Left renal cortex interstitium (tissue), 4 donors: ENCODE results near the gene ERI3. TPM values are rescaled to one million over a fixed set of nuclear protein-coding genes. Genes with fewer than 3 reads are reported as not detected.

ENCODE experiments used
- DNase-seq, 4 donors: peaks; one replicate each; pipeline ENCODE4 v3.0.0-alpha.2; 2013; ENCODE audit warnings: low read depth in 4 of 4, low spot score in 2 of 4, missing footprints in 1 of 4
- polyA plus RNA-seq, 4 donors: library from polyadenylated mRNA; unstranded; fragments of 120-200 nt; gene quantifications; one replicate each; pipeline ENCODE4 v1.2.1, GENCODE V29; 2013; ENCODE audit not compliant: insufficient read length in 4 of 4

The ERI3 gene
- polyA plus RNA-seq, 4 donors: 83.2 to 104 (median 91.7) TPM

- no peak for DNase-seq
Measured at GRCh38 chr1:44263568-44264450, 91.2 kb downstream of the ERI3 start.

DNA sequence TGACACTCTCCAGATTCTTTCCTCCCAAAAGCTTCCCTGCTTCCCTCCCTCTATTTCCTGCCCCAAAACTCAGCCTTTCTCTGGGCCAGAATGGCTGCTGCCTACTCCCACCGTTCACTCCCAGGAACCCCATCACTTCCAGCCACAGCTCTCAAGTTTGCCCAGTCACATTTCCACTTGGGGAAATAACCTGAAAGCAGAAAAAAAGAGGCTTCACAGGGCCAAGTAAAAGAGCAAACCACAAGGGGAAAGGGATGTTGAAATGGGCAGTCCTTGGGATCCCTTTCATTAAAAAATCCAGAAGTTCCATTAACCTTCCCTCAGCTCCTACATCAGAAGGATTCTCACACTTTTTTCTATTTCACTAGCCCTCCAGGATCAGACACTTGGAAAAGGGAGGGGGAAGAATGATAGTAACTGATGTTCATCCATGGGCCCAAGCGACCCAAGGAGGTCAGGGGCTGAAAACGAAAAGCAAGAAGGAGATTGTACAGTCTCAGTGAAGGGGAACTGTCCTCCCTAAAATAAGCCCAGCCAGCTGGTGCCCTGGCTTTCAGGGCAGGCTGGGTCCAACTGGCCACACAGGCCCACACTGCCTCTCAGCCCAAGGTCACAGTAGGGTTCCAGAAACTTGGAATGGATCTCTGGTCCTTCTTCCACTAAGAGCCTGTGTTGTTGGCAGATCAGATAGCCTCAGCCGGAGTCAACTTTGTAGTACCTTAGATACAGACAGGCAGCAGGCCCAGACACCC is 92.1 kb downstream of the ERI3 start:
- DNase-seq: no peak

GRCh38 chr1:44262414-44262813 is 92.6 kb downstream of the ERI3 start:
- DNase-seq: no peak

GRCh38 chr1:44261962-44262361 is 93.1 kb downstream of the ERI3 start:
- no peak for DNase-seq

- no peak for DNase-seq
Measured at GRCh38 chr1:44261171-44261817, 93.8 kb downstream of the ERI3 start.

DNA sequence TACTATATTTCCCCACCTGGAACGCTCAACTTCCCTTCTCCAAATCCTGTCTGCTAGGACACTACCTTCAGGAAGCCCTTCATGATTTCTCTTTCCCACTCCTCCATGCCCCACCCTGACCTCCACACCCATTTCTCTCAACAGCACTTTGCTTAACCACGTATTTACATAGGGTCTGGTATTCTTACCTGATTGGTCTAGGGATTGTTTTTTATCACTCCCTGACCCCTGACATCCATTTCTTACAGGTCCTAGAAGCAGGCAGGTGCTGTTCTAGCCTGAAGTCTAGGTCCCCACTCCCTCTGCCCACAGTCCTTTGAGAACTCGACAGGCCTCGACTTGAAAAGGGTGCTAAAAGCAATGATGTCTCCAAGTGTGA is 94.3 kb downstream of the ERI3 start:
- no peak for DNase-seq

- no peak for DNase-seq
Measured at GRCh38 chr1:44259090-44259489, 96.0 kb downstream of the ERI3 start.

DNA sequence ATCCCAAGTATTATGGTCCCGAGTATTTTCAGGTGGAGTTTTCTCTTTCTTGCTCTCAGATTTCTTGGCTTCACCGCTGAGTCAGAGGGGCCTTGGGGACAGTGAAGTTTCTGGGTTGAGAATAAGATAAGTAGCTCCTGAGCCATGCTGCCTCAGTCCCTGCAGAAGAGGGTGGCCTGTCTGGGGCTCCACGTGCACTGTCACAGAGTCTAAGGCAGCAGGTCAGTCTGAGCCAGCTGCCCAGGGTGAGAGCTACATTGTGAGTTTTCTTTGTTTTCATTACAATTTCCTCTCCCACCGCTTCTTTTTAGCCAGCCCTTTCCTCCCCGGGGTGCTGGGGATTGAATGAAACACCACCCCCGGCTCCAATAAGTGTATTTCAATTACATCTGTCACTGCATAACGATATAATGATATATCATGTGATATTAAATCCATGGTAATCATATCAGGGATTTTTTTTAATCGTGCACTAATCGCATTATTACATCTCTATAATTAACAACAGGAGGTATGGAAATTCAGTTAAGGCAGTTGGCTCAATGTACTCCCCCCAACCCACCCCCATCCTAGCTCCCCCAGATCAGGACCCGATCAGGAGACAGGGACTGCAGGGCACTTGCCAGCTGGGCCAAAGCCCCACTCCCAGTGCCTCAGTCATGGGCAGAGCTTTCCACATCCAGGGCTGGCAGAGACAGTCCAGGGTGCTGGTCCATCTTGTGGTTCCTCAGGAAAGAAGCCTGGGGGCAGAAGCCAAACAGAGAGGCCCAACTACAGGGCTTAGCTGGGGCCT is 98.1 kb downstream of the ERI3 start:
- DNase-seq: no peak

DNA sequence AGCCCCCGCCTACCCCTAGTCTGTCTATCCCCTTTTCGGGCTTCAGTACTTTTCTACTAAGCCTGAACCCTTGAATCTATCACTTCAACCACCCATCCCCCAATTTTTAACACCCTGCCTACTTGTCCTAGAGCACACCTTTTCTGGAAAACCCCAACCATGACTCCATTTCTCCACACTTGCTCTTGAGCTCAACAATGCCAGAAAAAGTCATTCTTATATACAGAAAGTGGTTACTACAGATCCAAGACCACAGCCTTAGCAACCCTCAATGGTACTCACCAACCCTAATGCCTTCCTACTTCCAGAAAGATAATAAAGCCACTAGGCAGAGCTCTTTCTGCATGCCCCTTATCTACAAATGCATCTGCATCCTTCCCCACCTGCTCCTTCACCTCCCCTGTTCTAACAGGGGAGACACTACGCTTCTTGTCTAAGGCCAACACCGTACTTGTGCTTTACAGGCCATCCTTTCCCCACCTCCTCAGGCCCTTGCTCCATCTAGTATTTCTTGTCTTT is 100.6 kb downstream of the ERI3 start:
- no peak for DNase-seq

DNA sequence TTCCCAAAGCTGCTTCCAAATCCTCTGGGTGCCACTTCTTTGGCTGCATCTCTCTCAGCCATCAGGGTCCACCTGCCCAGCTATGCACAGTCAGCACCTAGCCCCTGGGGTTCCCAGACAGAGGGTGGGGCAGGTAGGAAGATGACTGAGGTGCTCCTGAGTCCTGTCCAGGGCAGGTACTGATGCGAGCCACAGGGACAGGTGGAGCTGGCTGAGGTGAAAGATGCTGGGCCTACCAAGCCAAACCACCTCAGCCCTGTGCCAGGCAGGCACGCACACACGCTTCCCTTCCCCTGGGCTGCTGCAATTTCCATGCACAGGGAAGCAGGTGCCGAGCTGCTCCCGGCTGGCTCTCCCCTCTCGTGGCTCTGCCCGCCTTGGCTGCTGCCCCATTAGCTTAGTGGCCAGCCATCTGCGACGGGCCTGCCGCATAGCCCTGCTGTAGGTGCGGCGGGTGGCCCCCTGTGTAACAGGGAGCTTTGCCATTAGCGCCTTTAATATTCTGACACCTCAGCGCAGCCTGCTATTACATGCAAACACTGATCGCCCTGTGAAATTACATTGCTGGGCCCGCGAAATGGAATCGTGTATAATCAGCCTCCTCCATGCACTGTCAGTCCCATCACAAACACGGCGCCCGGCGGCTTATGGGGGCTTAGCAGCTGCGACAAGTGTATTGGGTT is 102.9 kb downstream of the ERI3 start:
- DNase-seq: no peak

DNA sequence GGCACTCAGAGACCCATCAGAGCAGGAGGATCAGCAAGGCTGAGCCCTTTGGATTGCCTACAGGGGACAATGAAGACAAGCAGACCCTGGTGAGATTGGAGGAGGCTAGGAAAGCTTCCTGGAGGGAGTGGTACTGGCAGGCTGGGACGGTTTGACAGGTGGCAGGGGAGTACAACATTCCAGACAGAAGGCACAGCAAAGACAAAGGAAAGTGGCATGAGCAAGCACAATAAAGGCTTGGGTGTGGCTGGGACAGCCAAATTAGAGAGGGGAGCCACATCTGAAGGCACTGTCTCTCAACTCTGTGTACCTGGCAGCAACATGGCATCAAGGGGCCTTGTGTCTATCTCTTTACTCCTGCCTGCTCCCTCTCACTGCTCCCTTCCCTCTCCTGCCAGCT is 103.6 kb downstream of the ERI3 start:
- no peak for DNase-seq

DNA sequence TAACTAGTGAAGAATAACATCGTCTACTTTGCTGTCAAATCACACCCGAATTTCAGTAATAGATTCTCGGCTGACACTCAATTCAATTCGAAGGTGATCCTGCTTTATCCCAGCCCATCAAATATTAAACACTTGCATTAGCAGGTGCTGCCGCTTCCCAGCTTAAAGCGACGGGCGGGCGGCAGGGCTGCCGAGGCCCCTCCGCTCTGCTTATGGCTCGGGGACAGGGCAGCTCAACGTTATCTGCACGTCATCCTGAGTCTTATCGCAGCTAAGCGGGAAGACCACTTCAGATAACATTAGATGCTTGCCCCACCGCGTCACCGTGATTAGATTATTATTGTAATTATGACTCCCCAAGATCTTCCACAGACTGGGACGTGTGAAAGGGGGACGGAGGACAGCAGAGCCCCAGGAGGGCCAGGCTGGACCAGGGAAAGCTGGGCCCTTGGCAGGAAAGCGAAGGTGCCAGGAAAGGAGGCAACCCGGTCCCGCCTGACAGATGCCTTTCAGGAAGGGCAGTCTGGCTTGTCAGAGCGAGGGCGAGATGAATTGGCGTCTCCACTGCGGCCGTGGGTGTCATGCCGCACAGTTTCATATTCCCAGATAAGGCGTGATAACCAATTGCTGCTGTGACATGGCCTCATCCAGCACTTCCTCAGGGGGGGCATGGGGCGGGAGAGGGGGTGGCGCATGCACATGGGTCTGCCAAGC is 104.8 kb downstream of the ERI3 start:
- no peak for DNase-seq

GRCh38 chr1:44249543-44249942 is 105.5 kb downstream of the ERI3 start:
- DNase-seq: no peak

DNA sequence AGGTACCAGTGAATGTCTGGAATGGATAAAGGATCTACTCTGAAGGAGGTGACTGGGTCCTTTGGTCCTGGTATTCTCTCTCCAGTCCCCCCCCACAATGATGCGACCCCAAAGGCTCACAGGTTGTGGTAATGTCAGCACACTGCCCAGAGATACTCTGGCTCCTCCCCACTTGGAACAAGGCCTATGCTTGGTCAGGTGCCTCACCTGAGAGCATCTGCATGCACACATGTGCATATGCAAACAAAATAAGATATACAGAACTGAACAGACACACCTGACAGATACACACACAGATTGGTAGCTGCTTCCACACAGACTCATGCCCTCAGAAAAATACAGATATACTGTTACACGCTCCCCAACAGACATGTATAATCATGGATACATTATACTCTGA is 108.3 kb downstream of the ERI3 start:
- DNase-seq: no peak

DNA sequence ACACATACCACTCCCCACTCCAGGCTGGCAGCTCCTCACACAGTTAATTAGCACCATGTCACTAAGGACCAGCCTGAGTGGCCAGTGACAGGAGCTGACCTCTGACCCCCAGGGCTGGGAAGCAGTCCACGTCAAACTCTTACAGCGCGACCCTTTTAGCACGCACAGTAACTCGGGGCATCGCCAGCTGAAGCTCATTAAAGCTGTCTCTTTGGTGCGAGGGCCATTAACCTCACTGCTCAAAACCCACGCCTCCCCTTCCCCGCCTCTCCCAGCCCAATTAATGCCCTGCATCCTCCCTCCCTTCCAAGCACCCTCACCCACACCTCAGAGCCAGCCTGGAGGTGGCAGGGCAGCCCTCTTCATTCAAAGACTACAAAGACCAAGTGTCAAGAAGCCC is 110.1 kb downstream of the ERI3 start:
- no peak for DNase-seq

GRCh38 chr1:44243782-44244495 is 111.1 kb downstream of the ERI3 start:
- no peak for DNase-seq

DNA sequence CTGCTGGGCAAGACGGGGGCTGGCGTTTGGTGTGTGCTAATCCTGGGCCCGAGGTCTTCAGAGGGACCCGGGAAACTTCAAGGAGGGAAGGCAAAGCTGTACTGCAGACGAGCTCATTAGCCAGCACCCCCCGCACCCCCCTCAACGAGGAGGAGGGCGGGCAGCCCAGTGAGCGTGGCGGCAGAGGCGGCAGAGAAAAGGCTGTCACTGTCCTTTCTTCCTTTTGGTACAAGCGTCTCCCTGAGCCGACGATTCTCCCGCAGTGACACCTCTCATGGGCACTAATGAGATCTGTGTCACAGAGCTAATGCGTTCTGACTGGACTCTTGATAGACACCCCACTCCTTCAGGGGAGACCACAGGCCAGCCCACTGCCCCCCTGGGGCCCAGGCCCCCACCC is 112.3 kb downstream of the ERI3 start:
- DNase-seq: no peak

DNA sequence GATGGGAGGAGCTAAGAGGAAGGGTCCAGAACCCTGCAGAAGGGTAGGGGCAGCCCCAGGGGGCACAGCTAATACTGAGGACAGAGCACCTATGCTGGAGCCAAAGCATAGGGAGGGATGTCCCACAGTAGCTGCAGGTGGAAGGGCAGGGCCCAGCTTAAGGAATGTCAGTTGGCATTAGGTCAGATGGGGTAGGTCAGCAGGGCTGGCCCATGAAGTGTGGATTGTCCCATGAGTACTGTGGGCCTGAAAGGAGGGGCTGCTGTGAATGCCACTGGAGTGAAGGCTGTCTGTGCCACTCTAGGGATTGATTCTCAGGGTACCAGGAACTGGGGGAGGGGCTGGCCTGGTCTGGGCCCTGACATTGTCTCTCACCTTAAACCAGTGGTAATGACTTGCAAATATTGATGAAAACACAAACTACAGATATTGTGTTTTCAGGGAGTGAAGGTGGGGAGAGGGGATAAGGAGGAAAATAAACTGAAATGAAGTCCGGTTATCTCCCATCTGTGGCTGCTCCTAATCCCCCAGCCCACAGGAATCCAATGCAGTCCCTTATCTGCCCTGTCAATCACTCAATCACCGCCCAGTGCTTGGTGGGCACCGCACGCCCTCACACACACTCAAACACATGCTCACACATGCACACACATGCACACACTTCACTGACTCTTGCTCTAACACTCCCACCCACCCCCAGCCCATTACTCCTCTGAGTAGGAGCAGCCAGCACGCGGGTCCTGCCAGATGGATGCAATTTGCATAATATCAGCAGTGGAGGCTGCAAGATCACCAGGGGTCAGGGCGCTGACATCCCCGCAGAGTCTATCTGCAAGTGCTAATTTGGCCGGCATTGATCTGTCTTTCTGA is 114.0 kb downstream of the ERI3 start:
- DNase-seq: no peak
